Transverse colon (tissue), 4 donors: ENCODE measurements around the gene ABTB1.

Experiments
- CTCF ChIP-seq, 5 experiments: fragments of 200-600 bp in 3 of 5; fragments of 450-650 bp in 2 of 5; sonication (generic) in 3 of 5; IDR thresholded peaks; 1 replicate in 2 of 5; 2 replicates in 3 of 5; pipeline ENCODE4 v1.5.1; 2016 to 2017; ENCODE audit warnings: antibody characterized with exemption in 5 of 5, inconsistent platforms in 3 of 5, mild to moderate bottlenecking in 2 of 5, moderate library complexity in 1 of 5
- POLR2AphosphoS5 ChIP-seq, 3 donors: sonication (generic); formaldehyde crosslinking; IDR thresholded peaks; one replicate each; pipeline ENCODE4 v1.6.1; 2016; ENCODE audit warnings: antibody characterized with exemption in 3 of 3

GRCh38 chr3:127692501-127693335 lies 20.0 kb downstream of the ABTB1 start:
- TF ChIP-seq POLR2AphosphoS5 (IDR thresholded peaks at IDR 0.05): no peak
- TF ChIP-seq CTCF (IDR thresholded peaks at IDR 0.05): no peak
